Right lobe of liver (tissue), 6 donors: ENCODE measurements around the gene JAZF1. TPM values are rescaled to one million over a fixed set of nuclear protein-coding genes. Genes with fewer than 3 reads are reported as not detected.

Experiments
- ATAC-seq, 4 donors: fragments of 200-7000 bp; cut with Tn5 transposase; one replicate each; pipeline ENCODE4 v1.9.1; 2020; ENCODE audit warnings: mild to moderate bottlenecking in 4 of 4, moderate library complexity in 4 of 4
- DNase-seq, 3 donors: peaks; one replicate each; pipeline ENCODE4 v3.0.0-alpha.2; 2020
- H3K27ac ChIP-seq, 3 donors: fragments of 200-600 bp; one replicate each; pipeline ENCODE4 v1.8.0; 2022
- H3K27me3 ChIP-seq, 2 donors: fragments of 200-600 bp; one replicate each; pipeline ENCODE4 v1.8.0; 2022
- H3K36me3 ChIP-seq, 4 donors: fragments of 200-600 bp; sonication (generic) in 1 of 4; one replicate each; pipeline versions ENCODE4 v1.5.1 to v1.8.0; 2017 to 2022; ENCODE audit warnings: control low read depth in 1 of 4
- H3K4me1 ChIP-seq, 4 donors: fragments of 200-600 bp; sonication (generic) in 1 of 4; one replicate each; pipeline versions ENCODE4 v1.5.1 to v1.8.0; 2017 to 2022; ENCODE audit warnings: control low read depth in 1 of 4
- H3K4me3 ChIP-seq, 3 donors: fragments of 200-600 bp; one replicate each; pipeline ENCODE4 v1.8.0; 2022
- H3K9me3 ChIP-seq, 4 donors: fragments of 200-600 bp; sonication (generic) in 1 of 4; one replicate each; pipeline versions ENCODE4 v1.5.1 to v1.8.0; 2017 to 2022; ENCODE audit warnings: control low read depth in 1 of 4
- CTCF ChIP-seq, 4 donors: fragments of 200-600 bp in 3 of 4; fragments of 450-650 bp in 1 of 4; IDR thresholded peaks; one replicate each; pipeline versions ENCODE4 v1.5.1 to v1.8.0; 2016 to 2022; ENCODE audit warnings: antibody characterized with exemption in 4 of 4, mild to moderate bottlenecking in 2 of 4
- POLR2A ChIP-seq: fragments of 450-650 bp; IDR thresholded peaks from one replicate; pipeline ENCODE4 v1.6.1; 2017; ENCODE audit warnings: antibody characterized with exemption, mild to moderate bottlenecking
- WGBS: methylation state at CpG from one replicate; pipeline ENCODE4 v1.1.6; 2018; ENCODE audit warnings: low coverage, low lambda C conversion rate; ENCODE audit not compliant: insufficient coverage; ENCODE audit errors: missing lambda C conversion rate; 5-methylcytosine and 5-hydroxymethylcytosine counted together
- intact Hi-C, 2 donors: fragments of 100-400 bp; cut with DNase I; formaldehyde crosslinking; loops; one replicate each; pipeline versions ENCODE4 v1.11.2 to v1.14.1; 2022
- total RNA-seq, 6 experiments: library from RNA; depleted of rRNA in 2 of 6; stranded (reverse); fragments of >200 nt in 2 of 6; fragmentation: NEBNext Ultra II Directional in 3 of 6; extraction: Animal tissue kit (Norgen Biotek cat#: 25700) in 3 of 6; gene quantifications; one replicate each; pipeline versions ENCODE4 v1.1.0 to v1.2.4, GENCODE V29; 2016 to 2023
- donor health status: DM: no; HTN: yes; CAD: no.
- donor health status: DM: no; HTN: no; CAD: no.
- donor health status: DM: no; HTN: no; CAD: no.
- donor health status: DM: no; HTN: yes; CAD: no.
- donor health status: DM: no; HTN: yes; CAD: no.

JAZF1 gene
- total RNA-seq, 6 experiments from 2014 or later, result 4.8 to 20.9 (median 6.9) TPM

DNA sequence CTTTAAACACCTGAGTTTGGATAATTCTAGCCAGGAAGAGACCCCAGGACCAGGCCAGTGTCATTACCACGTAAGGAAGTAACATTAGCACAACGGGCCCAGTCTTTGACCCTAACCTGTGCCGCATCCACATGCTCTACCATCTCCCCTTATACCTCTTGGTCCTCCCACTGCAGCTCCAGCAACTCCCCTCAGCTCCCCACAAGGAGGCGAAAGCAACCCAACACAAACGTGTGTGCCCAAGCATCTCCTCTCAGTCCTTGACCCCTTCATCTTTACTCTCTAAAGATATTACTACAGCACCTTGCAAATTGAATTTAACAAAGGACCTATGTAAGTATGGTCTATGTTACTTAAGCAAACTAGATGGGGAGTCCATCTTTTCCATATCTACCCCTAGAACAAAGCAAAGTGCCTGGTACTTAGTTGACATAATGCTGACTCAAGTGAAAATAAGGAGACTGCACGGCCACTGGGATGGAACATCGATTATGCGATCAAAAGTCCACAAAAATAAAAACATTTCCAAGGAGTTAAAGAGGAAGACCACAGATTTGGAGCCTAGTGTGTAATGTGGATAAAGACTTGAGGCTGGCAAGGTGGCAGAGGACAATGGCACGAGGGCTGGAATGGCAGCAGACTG, 147.7 kb downstream of the JAZF1 start:
- 81% methylated on average over 8 of the region's 9 CpGs for WGBS
- H3K4me1 ChIP-seq, result peaks cover 0 to 26% (median 2%) of the 10 kb centered on the region in 4 donors
- no peak for DNase-seq

DNA sequence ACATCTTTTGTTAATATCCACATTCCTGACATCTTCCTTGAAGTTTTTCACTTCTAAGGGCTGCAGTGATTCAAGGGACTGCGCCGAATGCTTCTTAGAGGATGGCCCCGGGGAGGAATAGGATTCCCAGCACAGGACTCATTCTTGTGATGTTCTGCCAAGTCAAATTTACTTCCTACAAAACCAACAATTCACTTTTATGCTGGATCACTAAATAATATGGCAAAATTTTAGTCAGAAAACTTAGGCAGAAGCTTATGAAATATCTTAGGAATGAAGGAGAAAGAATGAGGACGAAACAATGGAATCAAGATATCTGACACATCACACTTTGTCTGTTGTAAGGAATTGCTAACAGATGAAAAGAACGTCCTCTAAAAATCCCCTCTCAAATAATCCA, 151.5 kb downstream of the JAZF1 start:
- H3K9me3 ChIP-seq, result no peaks in the 10 kb centered on the region
- H3K27ac ChIP-seq, result no peak overlapping the region
- H3K27me3 ChIP-seq, result no peaks in the 10 kb centered on the region
- no peaks in the 10 kb centered on the region for H3K36me3 ChIP-seq
- intact Hi-C loops, result loop anchor here in 1 of 2 donors (10.0 kb wide), 1 partner anchor 824 kb away; the partner anchor contains the start of gene HOXA13
- H3K4me1 ChIP-seq, result no peaks in the 10 kb centered on the region
- DNase-seq (no peak), ATAC-seq (no peak)
- TF ChIP-seq POLR2A (no peak), CTCF (IDR thresholded peaks at IDR 0.05) (no peak)
- 63% methylated on average over 5 of the region's 5 CpGs for WGBS
- H3K4me3 ChIP-seq, result no peak overlapping the region

More for the DNA sequence above, 147.7 kb downstream of the JAZF1 start:
- Histone ChIP-seq H3K27ac (no peak overlapping the region), H3K27me3 (no peaks in the 10 kb centered on the region), H3K4me3 (no peak overlapping the region), H3K36me3 (no peaks in the 10 kb centered on the region), H3K9me3 (no peaks in the 10 kb centered on the region)
- intact Hi-C loops, result no loop called here
- no peak for TF ChIP-seq POLR2A
- TF ChIP-seq CTCF (IDR thresholded peaks at IDR 0.05), result no peak
- no peak for ATAC-seq

- no peaks in the 10 kb centered on the region for H3K36me3 ChIP-seq
- H3K27ac ChIP-seq, result no peak overlapping the region
- H3K9me3 ChIP-seq, result no peaks in the 10 kb centered on the region
- H3K4me1 ChIP-seq, result no peaks in the 10 kb centered on the region
- intact Hi-C loops, result loop anchor here in 1 of 2 donors (10.0 kb wide), 1 partner anchor 824 kb away; the partner anchor contains the start of gene HOXA13
- no peak overlapping the region for H3K4me3 ChIP-seq
- no peaks in the 10 kb centered on the region for H3K27me3 ChIP-seq
- DNase-seq (no peak), ATAC-seq (no peak)
- TF ChIP-seq POLR2A (no peak), CTCF (IDR thresholded peaks at IDR 0.05) (no peak)
- 94% methylated on average over 3 of the region's 3 CpGs for WGBS
Observed at GRCh38 chr7:28028471-28028870, 152.1 kb downstream of the JAZF1 start.

GRCh38 chr7:28026237-28026636, 154.4 kb downstream of the JAZF1 start:
- H3K27me3 ChIP-seq, result no peaks in the 10 kb centered on the region
- intact Hi-C loops, result loop anchor here in 1 of 2 donors (10.0 kb wide), 1 partner anchor 821 kb away; the partner anchor contains the start of gene HOXA13
- no peak overlapping the region for H3K27ac ChIP-seq
- 100% methylated on average over 2 of the region's 2 CpGs for WGBS
- TF ChIP-seq POLR2A (no peak), CTCF (IDR thresholded peaks at IDR 0.05) (no peak)
- H3K4me1 ChIP-seq, result no peaks in the 10 kb centered on the region
- no peak overlapping the region for H3K4me3 ChIP-seq
- H3K36me3 ChIP-seq, result no peaks in the 10 kb centered on the region
- ATAC-seq (no peak), DNase-seq (no peak)
- H3K9me3 ChIP-seq, result no peaks in the 10 kb centered on the region
